ENCODE data around the gene SLC38A2.

DNA sequence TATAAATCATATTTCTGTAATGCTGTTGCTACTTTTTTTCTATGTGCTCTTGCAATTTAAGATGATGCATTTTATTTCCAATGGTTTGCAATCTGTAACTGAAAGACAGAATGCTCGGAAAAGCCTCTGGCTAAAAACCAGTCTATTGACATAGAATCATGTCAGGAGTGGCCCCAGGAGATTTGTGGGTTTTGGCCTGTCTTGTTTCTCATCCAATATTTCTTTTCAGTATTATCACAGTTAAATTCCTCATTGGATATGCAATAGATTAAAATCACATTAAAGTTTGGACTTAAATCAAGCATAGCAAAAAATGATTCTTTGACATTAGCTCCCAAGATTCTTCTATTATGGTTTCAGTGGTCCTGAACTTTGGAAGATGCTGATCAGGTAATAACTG lies 19.1 kb upstream of the SLC38A2 start:
- TF ChIP-seq FOXP1 (CRISPR knock-in tag; IDR thresholded peaks at IDR 0.05; ENCODE audit: borderline replicate concordance) (no peak), TCF7 (CRISPR knock-in tag; IDR thresholded peaks at IDR 0.05; ENCODE audit: low read depth) (no peak), NFE2L1 (CRISPR knock-in tag; IDR thresholded peaks at IDR 0.05) (no peak), TEAD4 (CRISPR knock-in tag; IDR thresholded peaks at IDR 0.05) (no peak)
- TF ChIP-seq, protein P1, sequence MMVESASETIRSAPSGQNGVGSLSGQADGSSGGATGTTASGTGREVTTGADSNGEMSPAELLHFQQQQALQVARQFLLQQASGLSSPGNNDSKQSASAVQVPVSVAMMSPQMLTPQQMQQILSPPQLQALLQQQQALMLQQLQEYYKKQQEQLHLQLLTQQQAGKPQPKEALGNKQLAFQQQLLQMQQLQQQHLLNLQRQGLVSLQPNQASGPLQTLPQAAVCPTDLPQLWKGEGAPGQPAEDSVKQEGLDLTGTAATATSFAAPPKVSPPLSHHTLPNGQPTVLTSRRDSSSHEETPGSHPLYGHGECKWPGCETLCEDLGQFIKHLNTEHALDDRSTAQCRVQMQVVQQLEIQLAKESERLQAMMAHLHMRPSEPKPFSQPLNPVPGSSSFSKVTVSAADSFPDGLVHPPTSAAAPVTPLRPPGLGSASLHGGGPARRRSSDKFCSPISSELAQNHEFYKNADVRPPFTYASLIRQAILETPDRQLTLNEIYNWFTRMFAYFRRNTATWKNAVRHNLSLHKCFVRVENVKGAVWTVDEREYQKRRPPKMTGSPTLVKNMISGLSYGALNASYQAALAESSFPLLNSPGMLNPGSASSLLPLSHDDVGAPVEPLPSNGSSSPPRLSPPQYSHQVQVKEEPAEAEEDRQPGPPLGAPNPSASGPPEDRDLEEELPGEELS (CRISPR knock-in tag; IDR thresholded peaks at IDR 0.05) = no peak
- TF ChIP-seq, protein P2, sequence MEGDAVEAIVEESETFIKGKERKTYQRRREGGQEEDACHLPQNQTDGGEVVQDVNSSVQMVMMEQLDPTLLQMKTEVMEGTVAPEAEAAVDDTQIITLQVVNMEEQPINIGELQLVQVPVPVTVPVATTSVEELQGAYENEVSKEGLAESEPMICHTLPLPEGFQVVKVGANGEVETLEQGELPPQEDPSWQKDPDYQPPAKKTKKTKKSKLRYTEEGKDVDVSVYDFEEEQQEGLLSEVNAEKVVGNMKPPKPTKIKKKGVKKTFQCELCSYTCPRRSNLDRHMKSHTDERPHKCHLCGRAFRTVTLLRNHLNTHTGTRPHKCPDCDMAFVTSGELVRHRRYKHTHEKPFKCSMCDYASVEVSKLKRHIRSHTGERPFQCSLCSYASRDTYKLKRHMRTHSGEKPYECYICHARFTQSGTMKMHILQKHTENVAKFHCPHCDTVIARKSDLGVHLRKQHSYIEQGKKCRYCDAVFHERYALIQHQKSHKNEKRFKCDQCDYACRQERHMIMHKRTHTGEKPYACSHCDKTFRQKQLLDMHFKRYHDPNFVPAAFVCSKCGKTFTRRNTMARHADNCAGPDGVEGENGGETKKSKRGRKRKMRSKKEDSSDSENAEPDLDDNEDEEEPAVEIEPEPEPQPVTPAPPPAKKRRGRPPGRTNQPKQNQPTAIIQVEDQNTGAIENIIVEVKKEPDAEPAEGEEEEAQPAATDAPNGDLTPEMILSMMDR (IDR thresholded peaks at IDR 0.05) = no peak
- TF ChIP-seq, protein P3, sequence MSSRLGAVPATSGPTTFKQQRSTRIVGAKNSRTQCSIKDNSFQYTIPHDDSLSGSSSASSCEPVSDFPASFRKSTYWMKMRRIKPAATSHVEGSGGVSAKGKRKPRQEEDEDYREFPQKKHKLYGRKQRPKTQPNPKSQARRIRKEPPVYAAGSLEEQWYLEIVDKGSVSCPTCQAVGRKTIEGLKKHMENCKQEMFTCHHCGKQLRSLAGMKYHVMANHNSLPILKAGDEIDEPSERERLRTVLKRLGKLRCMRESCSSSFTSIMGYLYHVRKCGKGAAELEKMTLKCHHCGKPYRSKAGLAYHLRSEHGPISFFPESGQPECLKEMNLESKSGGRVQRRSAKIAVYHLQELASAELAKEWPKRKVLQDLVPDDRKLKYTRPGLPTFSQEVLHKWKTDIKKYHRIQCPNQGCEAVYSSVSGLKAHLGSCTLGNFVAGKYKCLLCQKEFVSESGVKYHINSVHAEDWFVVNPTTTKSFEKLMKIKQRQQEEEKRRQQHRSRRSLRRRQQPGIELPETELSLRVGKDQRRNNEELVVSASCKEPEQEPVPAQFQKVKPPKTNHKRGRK (CRISPR knock-in tag; IDR thresholded peaks at IDR 0.05; ENCODE audit: borderline replicate concordance) = no peak
- TF ChIP-seq, protein P4, sequence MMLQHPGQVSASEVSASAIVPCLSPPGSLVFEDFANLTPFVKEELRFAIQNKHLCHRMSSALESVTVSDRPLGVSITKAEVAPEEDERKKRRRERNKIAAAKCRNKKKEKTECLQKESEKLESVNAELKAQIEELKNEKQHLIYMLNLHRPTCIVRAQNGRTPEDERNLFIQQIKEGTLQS (CRISPR knock-in tag; conservative IDR thresholded peaks at IDR 0.05) = no peak
- TF ChIP-seq, protein P5, sequence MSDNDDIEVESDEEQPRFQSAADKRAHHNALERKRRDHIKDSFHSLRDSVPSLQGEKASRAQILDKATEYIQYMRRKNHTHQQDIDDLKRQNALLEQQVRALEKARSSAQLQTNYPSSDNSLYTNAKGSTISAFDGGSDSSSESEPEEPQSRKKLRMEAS (CRISPR knock-in tag; IDR thresholded peaks at IDR 0.05) = no peak
- TF ChIP-seq, protein P6, sequence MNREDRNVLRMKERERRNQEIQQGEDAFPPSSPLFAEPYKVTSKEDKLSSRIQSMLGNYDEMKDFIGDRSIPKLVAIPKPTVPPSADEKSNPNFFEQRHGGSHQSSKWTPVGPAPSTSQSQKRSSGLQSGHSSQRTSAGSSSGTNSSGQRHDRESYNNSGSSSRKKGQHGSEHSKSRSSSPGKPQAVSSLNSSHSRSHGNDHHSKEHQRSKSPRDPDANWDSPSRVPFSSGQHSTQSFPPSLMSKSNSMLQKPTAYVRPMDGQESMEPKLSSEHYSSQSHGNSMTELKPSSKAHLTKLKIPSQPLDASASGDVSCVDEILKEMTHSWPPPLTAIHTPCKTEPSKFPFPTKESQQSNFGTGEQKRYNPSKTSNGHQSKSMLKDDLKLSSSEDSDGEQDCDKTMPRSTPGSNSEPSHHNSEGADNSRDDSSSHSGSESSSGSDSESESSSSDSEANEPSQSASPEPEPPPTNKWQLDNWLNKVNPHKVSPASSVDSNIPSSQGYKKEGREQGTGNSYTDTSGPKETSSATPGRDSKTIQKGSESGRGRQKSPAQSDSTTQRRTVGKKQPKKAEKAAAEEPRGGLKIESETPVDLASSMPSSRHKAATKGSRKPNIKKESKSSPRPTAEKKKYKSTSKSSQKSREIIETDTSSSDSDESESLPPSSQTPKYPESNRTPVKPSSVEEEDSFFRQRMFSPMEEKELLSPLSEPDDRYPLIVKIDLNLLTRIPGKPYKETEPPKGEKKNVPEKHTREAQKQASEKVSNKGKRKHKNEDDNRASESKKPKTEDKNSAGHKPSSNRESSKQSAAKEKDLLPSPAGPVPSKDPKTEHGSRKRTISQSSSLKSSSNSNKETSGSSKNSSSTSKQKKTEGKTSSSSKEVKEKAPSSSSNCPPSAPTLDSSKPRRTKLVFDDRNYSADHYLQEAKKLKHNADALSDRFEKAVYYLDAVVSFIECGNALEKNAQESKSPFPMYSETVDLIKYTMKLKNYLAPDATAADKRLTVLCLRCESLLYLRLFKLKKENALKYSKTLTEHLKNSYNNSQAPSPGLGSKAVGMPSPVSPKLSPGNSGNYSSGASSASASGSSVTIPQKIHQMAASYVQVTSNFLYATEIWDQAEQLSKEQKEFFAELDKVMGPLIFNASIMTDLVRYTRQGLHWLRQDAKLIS (CRISPR knock-in tag; IDR thresholded peaks at IDR 0.05; ENCODE audit: borderline replicate concordance) = no peak
- TF ChIP-seq, protein P7, sequence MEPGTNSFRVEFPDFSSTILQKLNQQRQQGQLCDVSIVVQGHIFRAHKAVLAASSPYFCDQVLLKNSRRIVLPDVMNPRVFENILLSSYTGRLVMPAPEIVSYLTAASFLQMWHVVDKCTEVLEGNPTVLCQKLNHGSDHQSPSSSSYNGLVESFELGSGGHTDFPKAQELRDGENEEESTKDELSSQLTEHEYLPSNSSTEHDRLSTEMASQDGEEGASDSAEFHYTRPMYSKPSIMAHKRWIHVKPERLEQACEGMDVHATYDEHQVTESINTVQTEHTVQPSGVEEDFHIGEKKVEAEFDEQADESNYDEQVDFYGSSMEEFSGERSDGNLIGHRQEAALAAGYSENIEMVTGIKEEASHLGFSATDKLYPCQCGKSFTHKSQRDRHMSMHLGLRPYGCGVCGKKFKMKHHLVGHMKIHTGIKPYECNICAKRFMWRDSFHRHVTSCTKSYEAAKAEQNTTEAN (CRISPR knock-in tag; IDR thresholded peaks at IDR 0.05) = no peak
